ENCODE data around the gene MYH4.

MYH4 gene

DNA sequence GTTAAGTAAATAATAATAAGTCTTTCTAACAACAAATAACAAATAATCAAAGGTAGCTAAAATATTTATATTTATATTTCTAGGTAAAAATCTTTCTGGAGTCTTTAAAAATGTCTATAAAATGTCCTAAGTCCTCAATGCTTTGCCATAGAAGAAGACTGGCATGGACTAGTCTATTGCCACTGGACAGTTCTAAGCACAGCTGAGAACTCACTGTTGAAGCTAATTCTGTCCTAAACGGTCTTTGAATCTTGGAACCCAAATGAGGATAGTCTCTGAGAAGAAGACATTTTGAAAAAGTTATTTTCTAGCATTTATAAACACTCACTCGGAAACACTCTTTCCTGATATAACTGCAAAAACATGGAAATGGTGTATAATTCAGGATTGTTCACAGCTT is 48.1 kb downstream of the MYH4 start:
- no peak for DNase-seq

DNA sequence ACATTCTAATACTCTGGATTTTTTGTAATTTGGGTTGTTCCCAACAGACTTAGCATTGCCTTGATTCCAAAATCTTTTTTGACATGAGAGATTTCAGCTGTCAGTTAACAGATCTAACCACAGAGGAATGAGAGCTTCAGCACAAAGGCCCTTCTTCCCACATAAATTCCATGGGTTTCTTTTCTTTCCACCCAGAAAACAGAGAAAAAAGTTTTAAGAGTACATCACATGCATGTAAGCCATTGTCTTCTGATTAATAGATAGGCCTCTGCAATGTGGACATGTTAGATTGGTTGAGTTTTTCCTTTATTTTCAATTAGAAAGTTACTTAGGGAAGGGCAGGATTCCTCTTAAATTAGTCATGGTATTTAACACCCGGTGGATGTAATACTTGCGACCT is 48.5 kb downstream of the MYH4 start:
- DNase-seq = no peak

DNA sequence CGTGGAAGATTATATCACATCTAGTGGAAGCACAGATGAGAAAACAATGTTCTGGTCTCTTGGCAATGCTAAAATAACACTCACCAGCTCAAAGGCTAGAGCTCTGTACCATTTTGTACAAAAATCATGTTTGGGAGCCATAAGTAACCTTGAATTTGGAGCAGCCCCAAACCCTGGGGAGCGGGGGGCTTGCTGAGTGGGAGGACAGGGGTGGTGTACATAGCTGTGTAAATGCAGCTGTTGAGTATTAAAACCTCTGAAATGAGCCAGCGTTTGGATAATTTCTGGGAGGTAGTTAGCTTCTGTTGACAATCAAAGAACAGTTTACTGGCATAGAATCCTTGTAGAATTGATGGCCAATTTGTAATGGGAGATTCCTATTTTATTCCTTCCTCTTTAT is 51.9 kb downstream of the MYH4 start:
- DNase-seq = no peak

DNA sequence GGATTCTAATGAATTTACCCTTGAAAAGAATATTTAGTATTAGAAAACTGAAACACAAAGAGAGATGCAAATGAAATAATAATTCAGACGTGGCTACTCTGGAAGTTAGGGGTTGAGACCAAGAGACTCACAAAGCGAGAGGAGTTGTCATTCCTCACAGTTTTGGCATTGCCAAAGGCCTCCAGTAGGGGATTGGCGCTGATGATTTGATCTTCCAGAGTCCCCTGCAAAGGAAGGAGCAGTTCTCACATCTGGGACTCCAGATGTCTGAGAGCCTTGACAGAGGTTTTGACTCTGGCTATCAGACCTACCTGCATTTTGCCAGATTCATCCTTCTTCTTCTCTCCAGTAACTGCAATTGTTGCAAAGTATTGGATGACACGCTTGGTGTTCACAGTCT is 54.2 kb downstream of the MYH4 start:
- no peak for DNase-seq

DNA sequence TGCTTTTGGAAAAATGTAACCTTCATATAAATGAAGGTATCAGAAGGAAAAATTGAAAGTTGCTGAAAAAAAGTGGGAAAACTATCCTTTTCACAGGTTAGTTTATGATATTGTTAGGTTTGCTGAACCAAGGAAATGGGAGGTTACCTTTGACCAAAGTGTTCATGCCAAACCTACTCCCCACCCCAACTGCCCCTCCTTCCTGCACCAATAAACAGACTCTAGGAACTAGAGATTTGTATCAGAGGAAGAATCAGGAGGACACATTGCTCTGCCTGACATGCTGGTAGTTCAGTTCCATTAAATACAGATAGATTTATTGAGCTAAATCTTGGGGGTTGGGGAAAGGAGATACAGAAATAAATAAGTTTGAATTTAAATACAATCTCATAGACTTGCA is 65.8 kb downstream of the MYH4 start:
- DNase-seq = no peak

DNA sequence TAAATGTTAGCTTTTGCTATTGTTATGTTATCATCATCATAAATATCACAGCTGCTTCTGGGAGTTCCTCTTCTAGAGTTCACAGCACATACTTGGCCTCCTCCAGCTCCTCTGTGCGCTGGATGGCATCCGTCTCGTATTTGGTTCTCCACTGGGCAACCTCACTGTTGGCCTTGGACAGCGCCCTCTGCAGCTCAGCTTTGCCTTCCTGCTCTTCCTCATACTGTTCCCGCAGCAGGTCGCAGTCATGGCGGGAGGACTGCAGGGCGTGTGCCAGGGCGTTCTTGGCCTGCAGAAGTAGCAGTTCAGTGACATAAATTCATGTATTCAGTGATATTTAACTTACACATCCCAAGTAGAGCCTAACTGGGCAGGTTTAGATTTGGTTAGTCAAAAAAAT is 71.0 kb downstream of the MYH4 start:
- DNase-seq = no peak

DNA sequence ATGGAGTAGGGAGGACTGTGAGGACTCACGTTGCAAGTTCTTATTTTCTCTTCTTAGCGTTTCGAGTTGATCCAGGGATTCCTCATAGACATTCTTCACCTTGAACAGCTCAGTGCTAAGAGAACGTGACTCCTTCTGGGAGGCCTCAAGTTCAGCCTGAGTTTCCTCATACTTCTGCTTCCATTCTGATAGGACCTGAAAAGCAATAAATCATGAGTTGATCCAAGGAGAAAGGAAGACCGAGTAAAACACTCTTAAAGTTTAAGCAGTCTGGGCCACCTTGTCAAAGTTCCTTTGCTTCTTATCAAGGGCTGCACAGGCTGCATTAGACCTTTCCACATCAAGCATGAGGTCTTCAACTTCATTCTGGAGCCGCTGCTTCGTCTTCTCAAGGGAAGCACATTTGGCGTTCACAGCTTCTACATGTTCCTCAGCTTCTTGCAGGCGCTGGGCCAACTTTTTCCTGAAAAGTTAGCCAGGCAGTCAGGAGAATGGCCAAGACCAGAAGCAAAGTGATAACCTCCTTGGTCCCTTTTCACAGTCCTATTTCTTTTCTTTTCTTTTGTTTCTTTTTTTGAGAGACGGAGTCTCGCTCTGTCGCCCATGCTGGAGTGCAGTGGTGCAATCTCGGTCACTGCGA is 72.7 kb downstream of the MYH4 start:
- DNase-seq = no peak

DNA sequence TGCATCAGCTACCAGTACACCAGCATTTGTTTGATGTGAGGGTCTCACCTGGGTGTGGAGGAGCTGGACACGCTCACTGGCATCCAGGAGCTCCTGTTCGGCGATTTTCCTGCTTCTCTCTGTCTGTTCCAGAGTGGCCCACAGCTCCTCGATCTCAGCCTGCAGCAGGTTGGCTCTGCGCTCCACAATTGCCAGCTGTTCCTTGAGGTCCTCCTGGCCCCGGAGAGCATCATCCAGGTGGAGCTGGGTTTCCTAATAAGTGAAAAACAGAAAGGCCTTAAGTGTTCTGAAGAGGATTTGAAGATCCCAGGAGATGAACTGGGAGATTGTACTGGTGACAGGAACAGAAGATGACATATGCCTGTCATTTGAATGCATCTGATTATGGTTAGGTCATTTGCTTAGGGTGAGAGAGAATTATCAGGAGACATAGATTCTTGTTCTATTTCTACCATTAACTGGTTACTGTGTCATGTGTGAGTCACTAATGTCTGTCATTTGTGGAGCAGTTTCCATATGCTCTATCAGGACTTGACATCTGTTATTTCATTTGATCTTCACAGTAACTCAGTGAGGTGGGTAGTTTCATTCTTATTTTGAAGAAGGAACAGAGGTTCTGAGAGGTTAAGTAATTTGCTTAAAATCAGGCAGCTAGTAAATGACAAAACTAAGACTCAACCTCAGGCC is 75.0 kb downstream of the MYH4 start:
- no peak for DNase-seq

Data from hematopoietic multipotent progenitor cell treated with erythropoietin and hydrocortisone succinate and interleukin-3 and kit ligand, for 8 days (in vitro differentiated cells).